ENCODE results near the gene SCNN1G.

DNA sequence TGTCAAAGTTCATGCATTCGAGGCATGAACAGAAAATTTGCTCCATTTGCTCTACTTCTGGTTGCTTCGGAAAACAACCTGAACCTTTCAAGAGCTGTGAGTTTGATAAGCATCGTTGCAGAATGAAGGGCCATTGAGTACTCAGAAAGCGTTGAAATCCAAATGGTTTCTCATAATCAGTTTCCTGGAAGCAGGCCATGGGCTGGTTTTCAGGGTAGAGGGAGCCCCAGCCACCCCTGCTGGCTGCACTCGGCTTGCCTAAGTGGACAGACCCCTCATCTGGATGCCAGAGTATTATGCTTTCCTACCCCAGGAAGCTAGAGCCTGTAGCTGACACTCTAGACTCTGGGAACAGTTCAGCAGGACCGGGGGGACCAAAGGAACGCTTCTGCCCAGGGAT is 24.4 kb downstream of the SCNN1G start:
- TF ChIP-seq, protein P1, sequence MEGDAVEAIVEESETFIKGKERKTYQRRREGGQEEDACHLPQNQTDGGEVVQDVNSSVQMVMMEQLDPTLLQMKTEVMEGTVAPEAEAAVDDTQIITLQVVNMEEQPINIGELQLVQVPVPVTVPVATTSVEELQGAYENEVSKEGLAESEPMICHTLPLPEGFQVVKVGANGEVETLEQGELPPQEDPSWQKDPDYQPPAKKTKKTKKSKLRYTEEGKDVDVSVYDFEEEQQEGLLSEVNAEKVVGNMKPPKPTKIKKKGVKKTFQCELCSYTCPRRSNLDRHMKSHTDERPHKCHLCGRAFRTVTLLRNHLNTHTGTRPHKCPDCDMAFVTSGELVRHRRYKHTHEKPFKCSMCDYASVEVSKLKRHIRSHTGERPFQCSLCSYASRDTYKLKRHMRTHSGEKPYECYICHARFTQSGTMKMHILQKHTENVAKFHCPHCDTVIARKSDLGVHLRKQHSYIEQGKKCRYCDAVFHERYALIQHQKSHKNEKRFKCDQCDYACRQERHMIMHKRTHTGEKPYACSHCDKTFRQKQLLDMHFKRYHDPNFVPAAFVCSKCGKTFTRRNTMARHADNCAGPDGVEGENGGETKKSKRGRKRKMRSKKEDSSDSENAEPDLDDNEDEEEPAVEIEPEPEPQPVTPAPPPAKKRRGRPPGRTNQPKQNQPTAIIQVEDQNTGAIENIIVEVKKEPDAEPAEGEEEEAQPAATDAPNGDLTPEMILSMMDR (IDR thresholded peaks at IDR 0.05): no peak
- TF ChIP-seq POLR2A (IDR thresholded peaks at IDR 0.05): no peak
